Tracheal epithelial cell (primary cell): ENCODE data around the gene LPAR6. TPM values are rescaled to one million over a fixed set of nuclear protein-coding genes. Genes with fewer than 3 reads are reported as not detected.

Experiments used
- total RNA-seq: library from RNA; depleted of rRNA; stranded (reverse); fragments of >200 nt; gene quantifications from 2 replicates; pipeline ENCODE4 v1.2.1, GENCODE V29; 2014

Gene LPAR6, protein sequence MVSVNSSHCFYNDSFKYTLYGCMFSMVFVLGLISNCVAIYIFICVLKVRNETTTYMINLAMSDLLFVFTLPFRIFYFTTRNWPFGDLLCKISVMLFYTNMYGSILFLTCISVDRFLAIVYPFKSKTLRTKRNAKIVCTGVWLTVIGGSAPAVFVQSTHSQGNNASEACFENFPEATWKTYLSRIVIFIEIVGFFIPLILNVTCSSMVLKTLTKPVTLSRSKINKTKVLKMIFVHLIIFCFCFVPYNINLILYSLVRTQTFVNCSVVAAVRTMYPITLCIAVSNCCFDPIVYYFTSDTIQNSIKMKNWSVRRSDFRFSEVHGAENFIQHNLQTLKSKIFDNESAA
- 4.8 and 11.1 TPM in 2 replicates for total RNA-seq

DNA sequence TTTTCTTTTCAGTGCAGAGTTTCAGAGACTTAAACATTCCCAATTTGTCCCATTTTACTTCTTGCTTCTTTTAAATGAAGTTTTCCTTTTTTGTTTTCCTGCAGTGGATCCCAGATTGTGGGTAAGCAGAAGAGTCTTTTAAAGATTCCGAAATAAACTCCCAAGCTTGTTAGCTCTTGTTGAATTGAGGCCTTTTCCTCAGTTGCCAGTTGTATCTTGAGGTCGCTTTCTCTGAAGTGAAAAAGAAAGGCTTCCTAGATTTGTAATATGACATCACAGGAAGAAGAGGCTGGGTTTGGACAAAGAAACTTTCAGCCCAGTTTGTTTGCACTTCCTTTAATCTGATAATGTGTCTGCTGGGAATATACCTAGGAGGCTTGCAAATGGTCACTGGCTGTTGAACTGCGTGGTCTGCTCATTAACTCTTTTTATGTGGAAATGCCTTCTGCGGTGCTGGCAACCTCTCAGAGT is at the start of gene LPAR6:
LPAR6 (minus strand) TSS at position 233 of the 471 bp plus-strand sequence. CDS start 690 bp downstream, outside the sequence.

Other genes starting within 250 kb of the LPAR6 start
- 115 and 140 TPM in 2 replicates for gene ITM2B, start 179.9 kb downstream of the LPAR6 start, total RNA-seq
- gene RB1, start 109.4 kb downstream of the LPAR6 start, total RNA-seq: 25.8 and 26.5 TPM in 2 replicates
- 3.1 and 4.9 TPM in 2 replicates for gene RCBTB2, start 120.0 kb upstream of the LPAR6 start, total RNA-seq
- under 0.01 TPM in 1 of 2 replicates, not detected in the other for gene CYSLTR2, start 240.8 kb upstream of the LPAR6 start, total RNA-seq